GM03348 (cell line): ENCODE measurements around the gene PTPRT.

ENCODE experiments used
- DNase-seq: peaks from one replicate; pipeline ENCODE4 v3.0.0; 2012; ENCODE audit warnings: low spot score

PTPRT gene

DNA sequence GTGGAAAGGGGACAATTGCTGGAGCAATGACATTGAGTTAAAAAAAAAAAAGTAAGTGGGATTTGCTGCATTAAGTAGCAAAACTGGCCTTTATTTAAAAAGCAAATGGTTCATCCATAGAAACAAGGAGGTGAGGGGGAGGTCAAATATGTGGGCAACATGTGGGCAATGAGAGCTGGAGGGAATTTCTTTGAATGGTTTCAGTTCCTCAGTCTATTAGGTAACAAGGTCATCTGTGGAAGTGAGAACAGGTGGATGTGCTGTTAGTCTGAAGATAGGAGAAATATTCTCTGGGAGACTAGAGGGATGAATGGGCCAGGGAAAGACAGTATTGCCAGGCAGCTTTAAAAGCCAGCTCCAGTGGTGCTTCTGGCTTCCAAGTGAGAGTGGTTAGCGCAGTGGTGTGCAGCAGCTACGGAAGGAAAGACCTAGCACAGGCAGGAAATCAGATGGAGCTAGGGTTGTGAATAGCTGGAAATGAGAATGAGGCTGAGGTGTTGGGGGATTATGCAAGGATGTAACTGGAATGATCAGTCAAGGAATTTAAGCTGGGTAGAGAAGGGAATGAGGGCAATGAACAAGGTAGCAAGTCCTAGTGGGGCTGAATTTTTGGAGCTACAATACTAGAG, 727.6 kb downstream of the PTPRT start:
- no peak for DNase-seq

DNA sequence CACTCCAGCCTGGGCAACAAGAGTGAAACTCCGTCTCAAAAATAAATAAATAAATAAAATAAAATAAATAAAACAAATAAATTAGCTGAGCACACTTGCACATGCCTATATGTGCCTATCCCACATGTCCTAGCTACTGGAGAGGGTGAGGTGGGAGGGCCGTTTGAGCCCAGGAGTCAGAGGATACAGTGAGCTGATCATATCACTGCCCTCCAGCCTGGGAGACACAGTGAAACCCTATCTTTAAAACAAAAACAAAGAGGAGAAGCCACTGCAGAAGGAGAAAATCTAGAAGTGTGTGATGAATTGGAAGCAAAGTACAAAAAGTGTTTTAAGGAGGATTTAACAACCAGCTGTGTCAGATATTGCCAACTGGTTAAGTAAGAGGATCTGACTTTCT, 728.4 kb downstream of the PTPRT start:
- DNase-seq = no peak

DNA sequence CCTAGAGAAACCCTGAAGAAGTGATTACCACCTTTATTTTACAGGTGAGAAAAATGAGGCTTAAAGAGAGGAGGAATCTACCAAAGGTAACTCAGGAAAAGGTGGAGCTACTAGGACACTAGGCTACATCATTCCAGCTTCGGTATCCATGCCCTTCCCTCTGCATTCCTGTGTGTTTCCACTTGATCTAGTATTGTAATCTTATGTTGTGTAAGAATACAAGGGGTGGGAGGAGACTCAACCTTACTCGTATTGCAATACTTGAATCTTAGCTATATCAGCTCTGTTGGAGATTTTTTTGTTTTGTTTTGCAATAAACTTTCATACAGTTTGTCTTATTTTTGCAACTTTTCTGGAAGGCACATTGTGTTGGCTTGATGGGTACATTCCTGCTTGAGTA, 742.4 kb downstream of the PTPRT start:
- DNase-seq = no peak

DNA sequence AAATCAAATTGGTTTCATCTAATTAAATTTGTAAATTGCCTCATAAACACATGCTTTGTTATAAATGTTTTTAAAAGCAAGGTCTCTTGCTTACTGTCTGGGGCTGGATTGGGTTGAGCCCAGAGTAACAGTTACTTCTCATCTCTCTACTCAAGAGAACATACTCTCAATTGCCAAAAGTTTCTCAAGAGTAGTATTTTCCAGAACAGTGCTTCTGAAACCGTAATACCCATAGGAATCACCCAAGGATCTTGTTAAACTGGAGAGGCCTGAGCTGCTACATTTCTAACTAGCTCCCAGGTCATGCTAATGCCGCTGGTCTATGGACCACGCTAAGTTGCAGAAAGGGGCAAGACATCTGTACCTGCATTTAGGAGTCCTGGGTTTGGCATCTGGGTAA, 744.9 kb downstream of the PTPRT start:
- no peak for DNase-seq

DNA sequence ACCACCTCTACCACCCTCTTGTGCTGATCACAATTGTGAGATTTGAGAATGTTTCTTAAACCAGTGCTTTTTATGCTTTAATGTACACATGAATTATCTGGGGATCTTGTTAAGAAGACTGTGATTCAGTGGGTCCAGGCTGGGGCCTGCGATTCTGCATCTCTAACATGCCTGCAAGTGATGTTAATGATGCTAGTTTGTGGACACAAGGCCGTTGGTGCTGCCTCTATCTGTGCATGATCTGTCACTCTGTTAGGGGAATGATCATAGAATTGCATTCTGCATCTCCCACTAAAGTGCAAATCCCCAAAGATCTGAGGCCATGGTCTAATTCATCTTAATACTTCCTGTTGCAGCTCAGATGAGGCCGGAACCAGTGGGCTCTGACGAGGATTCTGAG, 746.5 kb downstream of the PTPRT start:
- no peak for DNase-seq

DNA sequence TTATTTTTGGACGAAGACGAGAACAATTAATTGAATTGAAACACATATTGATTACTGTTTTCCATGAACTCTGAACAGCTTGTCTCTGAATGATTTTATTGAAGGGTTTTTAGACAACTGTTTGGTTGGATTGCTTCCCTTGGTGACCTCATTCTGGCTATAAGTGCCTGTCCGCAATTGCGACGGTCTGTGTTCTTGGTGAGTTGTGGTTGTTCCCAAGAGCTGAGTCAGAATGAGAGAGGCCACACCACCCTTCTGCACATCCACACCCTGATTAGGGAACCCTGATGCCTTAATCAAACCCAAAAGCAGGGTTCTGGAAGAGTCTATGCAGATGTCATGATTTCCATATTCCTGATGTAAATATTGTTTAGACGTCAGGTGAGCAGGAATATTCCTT, 747.0 kb downstream of the PTPRT start:
- no peak for DNase-seq

DNA sequence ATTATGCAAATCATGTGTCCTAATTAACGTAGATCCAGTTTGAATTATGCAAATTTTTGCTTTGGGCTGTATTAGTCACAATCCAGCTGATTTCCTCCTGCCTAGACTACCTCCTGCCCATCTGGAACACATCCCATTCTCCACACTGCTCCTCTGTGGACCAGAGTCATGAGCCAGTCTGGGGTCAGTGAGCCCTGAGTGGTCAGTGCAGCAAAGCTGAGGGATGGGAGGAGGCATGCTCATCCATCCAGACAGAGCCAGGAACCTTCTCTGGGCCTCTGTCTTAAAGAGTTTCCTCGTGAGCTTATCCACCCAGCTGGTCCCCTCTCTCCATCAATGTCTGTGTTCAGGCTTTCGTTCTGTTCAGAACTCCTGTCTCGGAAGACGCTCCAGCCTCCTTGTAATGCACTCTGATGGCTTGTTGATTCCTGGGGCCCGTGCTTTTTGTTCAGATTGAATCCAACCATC, 747.8 kb downstream of the PTPRT start:
- no peak for DNase-seq

DNA sequence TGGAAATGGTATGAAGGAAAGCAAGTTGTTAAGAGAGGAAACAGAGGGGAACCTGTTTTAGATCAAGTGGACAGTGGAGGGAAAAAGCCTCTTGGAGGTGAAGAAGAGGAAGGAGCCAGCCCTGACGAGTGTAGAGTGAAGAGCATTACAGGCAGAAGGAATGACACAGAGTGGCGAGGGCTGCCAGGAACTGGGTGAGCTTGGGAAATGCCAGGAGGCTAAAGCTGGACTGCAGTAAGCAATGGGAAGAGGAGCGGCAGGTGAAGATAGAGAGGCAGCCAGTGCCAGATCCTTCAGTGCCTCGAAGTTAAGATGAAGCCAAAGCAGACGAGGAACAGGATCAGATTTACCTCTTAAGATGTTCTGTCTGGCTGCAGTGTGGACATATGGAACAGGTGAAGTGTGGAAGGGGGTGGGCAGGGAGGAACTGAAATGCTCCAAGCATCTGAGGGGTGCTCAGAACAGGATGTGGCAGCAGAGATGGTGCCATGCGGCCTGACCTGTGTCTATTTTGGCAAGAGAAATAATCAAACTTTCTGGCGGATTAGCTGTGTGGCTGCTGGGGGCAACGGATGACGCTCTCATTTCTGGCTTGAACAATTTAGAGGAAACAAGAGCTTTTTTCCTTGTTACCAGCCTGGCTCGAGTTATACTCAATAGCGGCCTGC, 748.4 kb downstream of the PTPRT start:
- no peak for DNase-seq

DNA sequence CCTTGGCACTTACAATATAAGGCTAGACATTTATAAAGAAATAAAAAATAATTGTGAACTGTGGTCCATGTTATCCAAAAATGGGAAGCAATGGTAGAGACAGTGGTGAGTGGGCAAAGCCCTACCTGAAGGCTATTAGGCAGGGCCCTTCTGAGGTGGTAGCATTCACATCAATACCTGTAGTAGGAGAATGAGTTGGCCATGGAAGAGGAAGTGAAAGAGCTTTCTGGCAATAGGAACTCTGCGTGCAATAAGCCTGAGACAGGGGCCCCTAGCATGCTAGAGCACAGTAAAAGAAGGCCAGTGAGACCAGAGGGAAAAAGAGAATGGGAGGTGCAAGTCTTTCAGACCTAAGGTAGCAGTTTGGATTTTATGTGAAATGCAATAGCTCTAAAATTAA, 754.5 kb downstream of the PTPRT start:
- DNase-seq = no peak

DNA sequence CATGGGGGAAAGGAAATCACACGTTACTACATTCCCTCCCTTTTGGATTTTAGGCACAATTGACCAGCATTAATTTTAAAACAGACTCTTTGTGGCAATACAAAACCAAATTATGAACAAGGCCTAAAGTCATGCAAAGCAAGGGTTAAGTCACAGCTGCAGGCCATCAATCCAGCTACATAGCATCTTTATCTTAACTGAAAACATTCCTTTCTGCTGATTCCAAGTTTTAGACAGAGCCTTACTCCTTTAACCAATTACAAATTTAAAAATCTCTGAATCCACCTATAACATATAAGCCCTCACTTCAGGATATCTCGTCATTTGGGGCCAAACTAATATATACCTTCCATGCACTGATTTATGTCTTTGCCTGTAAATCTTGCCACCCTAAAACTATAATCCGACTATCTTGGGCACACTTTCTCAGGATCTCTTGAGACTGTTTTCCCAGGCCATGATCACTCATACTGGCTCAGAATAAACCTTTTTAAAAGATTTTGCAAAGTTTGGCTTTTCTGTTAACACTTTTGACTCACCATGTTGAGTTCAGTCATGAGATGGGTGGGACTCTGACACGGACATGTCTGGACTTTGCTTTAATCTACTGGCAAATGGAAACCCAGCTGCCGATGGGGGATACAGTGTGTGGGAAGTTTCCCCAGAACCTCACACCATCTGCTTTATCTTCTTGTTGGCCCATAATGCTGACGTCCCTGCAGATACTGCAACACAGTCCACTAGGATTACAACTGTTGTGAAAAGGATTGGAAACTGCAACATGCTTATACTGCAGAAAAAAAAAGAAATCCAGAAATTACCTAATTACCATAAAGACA, 757.0 kb downstream of the PTPRT start:
- DNase-seq = no peak

DNA sequence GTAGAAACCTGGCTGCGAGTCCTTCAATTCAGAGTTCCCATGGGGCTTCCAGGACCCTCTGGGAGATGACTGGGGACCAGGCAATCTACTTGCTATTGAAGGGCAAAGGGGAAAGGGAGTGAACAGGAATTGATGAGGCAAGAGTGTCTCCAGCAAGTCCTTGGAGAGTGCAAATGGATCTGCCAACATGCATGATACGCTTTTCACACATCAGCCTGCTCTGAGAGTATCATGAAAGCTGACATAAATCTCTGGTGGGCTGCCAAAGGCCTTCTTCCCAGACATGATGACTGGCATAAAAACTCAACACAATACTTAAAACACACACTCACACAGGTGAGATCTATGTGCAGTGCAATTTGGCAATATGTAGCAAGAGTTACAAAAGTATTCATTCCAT, 759.1 kb downstream of the PTPRT start:
- DNase-seq = no peak

DNA sequence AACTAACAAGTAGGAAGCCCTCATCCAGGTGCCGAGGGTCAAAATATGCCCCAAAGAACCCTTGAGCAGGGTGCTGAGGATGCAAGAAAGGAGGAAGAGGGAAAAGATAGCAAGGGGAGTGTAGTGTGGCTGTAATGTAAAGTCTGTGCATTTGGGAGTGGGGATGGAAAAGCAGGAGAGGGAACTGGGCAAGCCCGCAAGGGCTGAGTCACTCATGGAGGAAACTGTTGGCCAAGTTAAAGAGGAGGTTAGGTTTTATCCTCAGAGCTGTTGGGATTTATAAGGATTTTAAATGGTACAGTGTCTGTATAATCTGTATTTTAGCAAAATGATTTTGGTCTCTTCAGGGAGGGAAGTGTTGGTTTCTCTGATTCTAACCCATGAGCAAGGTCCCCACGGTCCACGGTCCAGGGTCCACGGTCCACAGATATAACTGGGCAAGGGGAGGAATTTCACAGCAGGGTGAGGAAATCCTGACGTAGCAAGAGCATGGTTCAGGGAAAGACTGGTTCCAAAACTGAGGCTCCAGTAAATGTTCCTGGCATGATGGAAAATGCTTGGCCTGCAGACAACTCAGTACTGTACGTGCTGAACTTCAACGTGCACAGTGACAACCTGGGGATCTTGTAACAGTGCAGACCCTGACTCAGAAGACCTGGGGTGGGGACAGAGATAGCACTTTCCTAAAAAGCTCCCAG, 759.8 kb downstream of the PTPRT start:
- no peak for DNase-seq

DNA sequence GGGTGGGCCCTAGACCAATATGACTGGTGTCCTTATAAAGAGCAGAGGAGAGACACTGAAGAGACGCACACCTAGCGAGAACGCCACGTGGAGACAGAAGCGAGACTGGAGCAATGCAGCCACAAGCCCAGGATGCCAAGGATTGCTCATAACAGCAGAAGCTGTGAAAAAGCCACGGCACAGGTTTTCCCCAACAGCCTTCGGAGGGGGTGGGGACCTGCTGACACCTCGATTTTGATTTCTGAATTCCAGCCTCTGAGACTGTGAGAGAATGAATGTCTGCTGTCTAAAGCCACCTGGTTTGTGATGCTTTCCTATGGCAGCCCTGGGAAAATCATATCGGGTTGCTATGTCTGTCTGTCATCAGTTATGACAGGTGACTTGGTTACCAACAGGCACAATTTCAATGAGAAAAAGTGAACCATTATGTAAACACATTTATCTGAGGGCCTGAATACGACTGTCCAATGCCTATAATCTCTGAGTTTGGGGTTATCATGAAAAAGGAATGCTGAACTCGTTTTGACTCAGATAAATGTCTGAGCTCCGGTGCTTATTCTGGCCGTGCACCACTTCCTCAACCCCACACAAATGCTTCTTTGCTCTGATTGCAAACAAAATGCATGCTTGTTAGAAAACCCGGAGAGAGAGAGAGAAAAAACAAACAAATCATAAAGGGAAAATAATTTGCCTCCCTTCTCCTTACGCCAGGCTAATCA, 769.7 kb downstream of the PTPRT start:
- no peak for DNase-seq

DNA sequence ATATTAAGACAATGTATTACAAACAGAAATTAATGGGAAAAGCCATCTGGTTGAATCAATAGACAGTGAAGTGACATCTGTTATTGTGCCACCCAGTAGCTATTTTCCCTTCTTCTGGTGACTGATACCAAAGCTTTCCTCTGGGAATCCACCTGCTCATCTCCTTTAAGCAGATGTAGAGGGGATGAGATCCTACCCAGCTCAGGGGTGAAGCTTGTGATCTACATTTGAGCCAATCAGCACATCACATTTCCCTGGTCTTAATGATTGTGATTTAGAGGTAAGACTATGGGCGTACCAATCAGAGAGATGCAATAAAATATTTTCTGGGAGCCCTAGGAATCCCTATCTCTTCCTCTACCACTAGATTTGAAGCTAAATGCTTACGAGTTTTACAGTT, 782.9 kb downstream of the PTPRT start:
- DNase-seq = no peak

DNA sequence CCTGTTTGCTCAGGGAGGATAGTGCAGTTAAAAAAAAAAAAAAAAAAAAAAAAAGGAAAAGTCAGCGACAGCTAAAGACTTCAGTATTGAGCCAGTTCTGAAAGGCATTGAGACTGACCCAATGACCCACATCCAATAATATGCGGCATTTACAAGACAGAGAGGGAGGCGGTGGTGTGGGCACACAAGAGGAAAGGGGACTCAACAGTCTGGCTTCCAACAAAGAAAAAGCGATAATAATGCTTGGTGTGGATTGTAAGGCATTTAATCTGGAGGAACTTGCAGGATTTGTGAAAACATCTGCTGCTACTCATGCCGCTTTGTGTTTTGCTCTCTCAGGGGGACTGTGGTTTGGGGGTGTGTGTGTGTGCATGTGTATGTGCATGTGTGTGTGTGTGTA, 787.3 kb downstream of the PTPRT start:
- no peak for DNase-seq

DNA sequence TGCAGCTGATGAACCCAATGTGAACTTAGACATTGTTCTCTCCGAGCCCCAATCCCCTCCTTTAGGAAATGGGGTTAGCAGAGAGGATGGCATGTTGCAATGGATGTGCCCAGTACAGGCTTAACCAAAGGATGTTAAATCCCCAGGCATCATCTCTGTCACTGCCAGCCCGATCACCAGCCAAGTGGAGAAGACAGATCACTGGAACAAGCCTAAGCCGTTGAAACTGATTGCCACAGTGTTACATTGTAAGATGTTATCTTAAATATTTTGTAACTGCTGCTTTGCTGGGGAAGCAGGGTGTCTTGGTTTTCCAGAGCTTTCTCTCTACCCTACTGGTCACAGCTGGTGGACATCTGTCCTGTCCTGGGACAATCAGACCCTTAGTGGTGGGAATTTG, 788.1 kb downstream of the PTPRT start:
- no peak for DNase-seq

DNA sequence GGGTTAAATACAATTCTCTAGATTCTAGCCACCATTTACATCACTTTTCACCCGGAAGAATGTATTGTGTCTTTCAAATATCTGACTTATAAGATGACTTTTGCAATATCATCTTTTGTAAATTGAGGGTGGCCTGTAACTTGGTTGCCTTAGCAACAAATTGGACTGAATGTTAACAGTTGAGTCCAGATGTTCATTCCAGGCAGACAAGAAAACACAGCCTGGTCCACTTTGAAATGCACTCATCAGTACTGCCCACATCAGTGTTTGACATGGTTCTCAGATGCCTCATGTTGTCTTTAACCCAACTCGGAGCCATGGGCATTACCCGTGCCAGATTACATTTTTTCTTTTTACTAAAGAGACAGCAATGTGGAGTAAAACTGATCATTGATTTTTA, 789.9 kb downstream of the PTPRT start:
- DNase-seq = no peak

DNA sequence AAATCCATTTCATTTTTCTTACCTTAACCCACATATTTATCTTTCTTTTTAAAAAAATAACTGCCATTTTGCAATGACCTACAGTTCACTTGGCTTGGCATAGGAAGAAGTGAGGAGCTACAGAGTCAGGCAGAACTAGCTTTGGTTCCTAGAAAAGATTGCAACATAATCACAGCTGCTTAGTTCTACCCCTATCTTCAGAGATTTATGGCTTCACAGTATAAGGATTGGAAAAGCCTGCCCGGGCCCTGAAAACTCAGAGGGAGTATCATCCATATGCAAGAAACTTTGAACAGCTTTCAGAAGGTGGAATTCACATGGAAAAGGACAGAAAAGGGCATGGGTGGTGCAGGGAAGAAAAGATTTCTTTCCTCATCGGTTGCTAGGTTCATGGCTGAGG, 797.3 kb downstream of the PTPRT start:
- no peak for DNase-seq

DNA sequence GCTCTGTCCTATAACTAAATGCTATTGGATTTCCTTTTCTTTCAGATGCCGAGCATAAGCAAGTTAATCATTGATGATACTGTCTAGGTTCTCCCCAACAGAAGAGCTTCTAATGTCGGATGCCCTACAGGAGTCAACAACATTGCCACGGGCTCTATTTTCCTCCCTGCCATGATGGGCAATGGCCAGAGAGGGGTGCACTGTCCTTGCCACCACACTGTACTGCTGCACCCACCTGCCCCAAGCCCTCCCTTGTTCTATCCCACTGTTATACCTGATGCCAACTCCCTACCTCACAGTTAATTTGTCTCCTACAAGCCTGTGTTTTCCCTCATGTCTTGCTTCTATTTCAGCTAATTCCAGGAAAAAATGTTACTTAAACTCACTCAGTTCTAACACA, 797.9 kb downstream of the PTPRT start:
- no peak for DNase-seq

DNA sequence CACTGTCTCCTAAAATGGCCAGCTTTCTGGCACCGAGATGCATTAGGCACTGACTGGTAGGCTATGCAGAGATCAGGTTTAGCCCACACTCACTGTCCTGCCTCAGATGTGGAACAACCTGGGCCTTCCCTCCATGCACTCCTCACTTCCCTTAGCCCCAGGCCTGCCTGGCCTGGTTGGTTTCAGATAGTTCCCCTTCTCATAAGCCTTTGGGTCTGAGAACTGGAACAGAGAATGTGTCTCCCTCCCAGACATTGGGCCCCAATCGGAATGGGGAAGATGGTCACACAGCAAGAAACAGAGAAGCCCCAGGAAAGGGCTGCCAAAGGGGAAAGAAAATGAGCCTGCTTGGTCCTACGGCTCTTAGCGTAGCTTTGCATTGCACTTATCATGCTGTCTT, 809.4 kb downstream of the PTPRT start:
- no peak for DNase-seq

DNA sequence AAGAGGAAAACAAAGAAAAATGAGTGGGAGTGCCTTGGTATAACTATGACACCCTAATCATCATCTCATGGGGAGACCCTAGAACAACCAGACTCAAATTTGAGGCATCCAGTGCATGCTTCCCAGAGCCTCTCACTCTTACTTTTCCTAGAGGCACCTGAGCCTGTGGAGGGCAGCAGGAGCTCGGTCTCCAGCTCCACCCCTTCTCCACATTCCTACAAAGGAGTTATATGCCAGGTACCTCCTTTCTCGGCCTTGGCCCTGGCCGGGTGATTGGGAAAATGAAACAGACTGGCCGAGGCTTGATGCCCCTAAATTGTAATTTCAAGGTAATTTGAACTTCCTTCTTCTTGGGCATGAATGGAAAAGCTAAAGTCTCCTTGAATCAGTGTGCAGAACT, 810.3 kb downstream of the PTPRT start:
- DNase-seq = no peak

DNA sequence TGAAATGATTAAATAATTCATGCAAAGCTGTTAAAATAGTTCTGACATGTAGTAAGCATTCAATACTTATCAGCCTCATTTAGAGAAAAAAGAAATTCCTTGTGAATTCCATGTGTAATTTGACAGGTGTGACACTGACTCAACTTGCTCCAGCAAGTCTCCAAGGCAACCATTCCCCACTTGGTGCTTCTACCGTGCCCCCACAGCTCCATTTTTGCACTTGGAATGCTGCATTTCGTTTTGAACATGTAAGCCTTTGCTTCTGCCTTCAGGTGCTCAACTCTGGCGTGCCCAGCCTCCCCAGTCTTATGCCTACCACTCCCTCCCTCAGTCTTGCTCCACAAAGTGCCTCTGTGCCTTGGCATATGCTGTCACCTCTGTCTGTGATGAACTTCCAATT, 810.9 kb downstream of the PTPRT start:
- no peak for DNase-seq
